Measurements from ENCODE around the gene CCL23.
"Not testable (repeated sequence)": the region's sequence is repeated elsewhere in the genome, so short reads cannot be mapped to it uniquely, and the experiment has no call there.

Gene CCL23

DNA sequence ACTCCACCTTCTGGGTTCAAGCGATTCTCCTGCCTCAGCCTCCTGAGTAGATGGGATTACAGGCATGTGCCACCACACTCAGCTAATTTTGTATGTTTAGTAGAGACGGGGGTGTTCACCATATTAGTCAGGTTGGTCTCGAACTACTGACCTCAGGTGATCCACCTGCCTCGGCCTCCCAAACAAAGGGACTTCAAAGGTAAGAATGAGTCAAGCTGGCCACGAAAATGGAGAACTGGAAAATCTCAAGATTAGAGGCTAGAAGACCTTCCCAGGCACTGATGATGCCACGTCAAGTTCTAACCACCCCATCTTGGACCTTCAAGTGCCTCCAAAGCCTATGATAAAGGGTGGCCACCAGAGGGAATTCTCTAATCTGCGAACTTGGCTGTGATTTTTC lies 15.1 kb downstream of the CCL23 start:
- no peak for DNase-seq (ENCODE audit: low spot score)

DNA sequence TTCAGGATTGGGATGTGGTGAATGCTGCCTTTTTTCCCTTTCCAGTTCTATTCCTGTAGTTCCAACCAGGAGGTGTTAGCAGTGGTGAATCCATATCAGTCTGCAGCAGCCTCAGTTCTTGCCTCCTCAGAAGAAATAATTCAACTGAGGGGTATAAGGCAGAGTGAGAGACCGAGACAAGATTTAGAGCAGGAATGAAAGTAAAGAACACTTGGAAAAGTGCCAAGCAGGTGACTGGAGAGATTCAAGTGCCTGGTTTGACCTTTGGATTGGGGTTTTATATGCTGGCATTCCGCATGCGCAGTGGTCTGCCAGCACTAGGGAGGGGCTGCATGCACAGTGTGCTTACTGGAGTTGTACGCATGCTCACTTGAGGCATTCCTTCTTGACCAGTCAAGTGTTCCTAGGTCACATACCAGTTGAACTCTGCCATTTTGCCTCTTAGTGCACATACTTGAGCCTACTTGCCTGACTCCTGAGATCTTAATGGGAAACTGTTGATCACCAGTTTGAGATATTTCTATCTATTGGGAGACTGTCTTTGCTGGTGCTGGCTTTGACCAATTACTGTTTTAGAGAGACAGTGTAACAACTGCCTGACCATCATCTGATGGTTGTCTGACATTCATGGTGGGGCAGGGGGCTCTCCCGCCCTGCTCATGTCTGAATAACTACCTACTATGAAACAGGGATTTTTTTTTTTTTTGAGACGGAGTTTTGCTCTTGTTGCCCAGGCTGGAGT lies 15.7 kb downstream of the CCL23 start:
- no peak for DNase-seq (ENCODE audit: low spot score)

DNA sequence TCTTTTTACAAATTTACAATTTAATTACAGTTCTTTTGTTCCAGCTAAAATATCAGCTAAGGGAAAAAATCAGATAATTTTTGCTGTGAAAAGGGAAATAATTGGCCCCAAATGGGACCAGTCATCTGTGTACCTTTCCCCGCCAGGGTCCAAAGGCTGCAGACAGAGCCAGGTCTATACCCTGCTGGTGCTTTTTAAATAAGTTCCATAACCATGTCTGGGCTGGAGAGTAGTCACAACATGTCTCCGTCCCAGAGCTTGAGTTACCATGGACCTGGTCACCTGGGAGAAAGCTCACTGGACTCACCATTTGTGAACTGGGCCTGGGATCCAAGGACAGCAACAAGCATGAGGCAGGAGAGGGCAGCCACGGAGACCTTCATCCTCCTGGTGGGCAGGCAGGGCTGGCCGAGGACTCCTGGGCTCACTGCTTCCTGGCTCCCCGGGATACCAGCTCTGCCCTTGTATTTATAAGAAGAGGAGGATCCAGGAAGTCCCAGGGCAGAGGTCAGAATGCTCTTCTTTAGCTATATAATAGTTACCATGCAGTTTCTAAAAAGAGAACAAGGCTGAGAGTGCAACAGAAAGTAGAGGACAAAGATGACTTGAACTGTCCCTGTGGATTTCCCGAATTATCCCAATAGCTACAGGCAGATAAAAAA lies 16.5 kb downstream of the CCL23 start, which contains the start of gene CCL15:
Gene CCL15, minus strand, starts transcription at position 444 of the 662 bp plus-strand sequence. Its CDS starts 61 bp downstream, at position 383.
- no peak for DNase-seq (ENCODE audit: low spot score)

- DNase-seq (ENCODE audit: low spot score) = no peak
Observed at GRCh38 chr17:36000732-36001109, 17.1 kb downstream of the CCL23 start.

- DNase-seq (ENCODE audit: low spot score) = no peak
Observed at GRCh38 chr17:35998756-35999155, 19.0 kb downstream of the CCL23 start.

GRCh38 chr17:35998018-35998545 lies 19.7 kb downstream of the CCL23 start:
- no peak for DNase-seq (ENCODE audit: low spot score)

- DNase-seq (ENCODE audit: low spot score) = not testable (repeated sequence)
Observed at GRCh38 chr17:35995346-35995745, 22.4 kb downstream of the CCL23 start.

- no peak for DNase-seq (ENCODE audit: low spot score)
Observed at GRCh38 chr17:35991075-35991474, 26.7 kb downstream of the CCL23 start.

GRCh38 chr17:35988164-35988563 lies 29.6 kb downstream of the CCL23 start:
- DNase-seq (ENCODE audit: low spot score) = no peak

DNA sequence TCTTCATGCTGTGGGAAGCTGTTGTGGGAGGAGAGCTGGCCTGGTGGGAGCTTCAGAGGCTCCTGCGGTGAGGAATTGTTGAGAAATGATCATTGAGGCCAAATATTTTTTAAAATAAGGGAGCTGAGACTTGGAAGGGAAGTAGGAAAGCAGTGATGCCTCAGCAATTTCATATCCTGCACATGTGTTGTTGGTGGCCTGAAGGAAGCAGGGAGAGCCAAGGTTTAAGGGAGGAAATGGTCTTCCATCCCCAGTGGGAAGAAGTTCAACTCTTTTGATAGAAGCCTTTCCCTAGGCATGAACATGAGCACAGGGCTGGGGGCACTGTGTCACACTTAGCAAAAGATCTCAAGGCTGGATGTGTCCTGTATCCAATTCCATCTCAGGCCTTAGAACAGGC lies 31.1 kb downstream of the CCL23 start, which contains the start of gene CCL14:
Gene CCL14, minus strand, starts transcription at position 87 of the 400 bp plus-strand sequence. Its CDS starts 80 bp downstream, at position 7.
- DNase-seq (ENCODE audit: low spot score) = no peak

DNA sequence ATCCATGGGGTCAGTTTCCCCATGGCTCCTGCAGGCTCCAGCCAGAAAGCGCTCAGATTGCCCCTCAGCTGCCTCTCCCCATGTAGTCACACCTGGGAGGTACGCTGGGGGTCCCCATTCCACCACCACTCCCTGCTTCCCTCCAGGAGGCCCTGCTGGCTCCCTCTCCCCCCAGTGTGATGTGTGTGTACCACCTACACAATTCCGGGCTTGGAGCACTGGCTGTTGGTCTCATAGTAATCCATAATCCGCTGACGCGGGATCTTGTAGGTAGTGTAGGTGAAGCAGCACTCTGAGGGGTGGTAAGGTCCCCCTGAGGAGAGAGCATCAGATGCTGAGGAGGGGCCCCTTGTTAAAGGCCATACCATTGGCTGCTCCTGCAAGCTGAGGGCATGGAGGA lies 33.6 kb downstream of the CCL23 start:
- no peak for DNase-seq (ENCODE audit: low spot score)

- no peak for DNase-seq (ENCODE audit: low spot score)
Observed at GRCh38 chr17:35982409-35983191, 35.2 kb downstream of the CCL23 start.

- DNase-seq (ENCODE audit: low spot score) = no peak
Observed at GRCh38 chr17:35981908-35982330, 35.9 kb downstream of the CCL23 start.

DNA sequence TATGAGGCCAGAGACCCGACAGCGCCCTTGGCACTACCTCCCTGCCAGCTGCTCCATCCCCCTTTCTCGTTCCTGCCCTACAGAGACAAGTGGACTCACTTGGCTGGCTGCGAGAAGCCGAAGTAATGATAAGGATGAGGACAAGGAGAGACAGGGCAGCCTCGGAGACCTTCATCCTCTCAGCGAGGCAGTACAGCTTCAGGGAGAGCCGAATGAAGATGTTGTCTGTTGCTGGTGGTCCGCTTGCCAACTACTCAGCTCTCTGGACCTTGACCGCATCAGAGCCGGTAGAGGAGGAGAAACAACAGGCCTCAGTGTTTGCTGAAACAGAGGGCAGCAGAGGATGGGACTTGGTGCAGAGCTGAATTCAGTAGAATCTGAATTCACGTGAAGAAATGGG lies 36.5 kb downstream of the CCL23 start, which contains the start of gene CCL16:
Gene CCL16, minus strand, starts transcription at position 252 of the 400 bp plus-strand sequence. Its CDS starts 77 bp downstream, at position 175.
- no peak for DNase-seq (ENCODE audit: low spot score)

GRCh38 chr17:35978346-35978745 lies 39.4 kb downstream of the CCL23 start:
- DNase-seq (ENCODE audit: low spot score) = no peak

DNA sequence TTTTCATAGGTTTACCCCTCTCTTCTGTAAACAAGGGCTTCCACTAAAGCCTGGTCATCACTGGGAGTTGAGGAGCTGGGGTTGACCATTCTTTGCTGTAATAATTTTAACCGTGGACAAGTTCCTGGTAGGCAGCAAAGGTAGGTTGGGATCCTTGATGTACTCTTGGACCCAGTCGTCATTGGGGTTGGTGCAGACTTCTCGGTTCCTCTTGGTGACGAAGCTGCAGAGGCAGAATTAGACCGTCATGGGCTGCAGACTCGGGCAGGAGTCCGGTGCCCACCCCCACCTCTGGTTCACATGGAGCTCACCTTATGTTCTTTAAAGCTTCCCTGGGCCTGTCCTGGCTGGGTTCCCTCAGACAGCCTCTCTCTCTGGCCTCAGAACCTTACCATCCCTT lies 40.3 kb downstream of the CCL23 start:
- DNase-seq (ENCODE audit: low spot score) = no peak

DNA sequence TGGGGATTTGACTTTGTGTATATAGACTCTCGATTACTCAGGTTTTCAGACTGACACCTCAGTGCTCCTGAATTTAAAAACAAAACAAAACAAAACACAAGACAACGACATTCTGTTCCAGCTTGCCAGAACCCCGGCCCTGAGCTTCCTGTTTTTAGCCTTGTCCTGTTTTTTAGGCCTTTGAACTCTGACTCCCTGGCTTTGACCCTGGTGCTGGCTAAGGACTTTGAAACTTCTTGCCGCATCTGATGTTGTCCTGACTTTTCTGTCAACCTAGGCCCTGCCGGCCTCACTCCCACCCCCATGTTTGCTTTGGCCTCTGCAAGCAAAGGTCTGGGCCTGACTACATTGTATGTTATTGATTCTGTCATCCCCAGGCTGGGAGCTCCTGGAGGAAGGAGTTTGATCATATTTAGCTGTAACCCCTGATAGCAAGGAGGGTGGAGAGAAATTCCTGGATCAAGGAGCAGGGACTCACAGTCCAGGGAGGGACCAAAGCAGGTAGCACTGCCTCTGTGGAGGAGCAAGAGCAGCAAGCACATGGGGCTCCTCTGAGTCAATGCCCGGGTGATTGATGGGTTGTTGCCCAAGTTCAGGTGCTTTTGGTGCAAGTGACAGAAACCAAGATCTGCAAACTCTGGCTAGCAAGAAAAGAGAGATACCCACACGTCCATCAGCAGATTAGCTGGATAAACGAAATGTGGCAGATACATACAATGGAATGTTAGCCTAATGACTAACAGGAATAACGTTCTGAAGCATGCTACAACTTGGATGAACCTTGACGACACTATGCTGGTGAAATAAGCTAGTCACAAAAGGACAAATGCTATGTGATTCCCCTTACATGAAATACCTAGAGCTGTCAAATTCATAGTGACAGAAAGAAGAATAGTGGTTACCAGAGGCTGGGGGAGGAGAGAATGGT lies 44.2 kb downstream of the CCL23 start:
- no peak for DNase-seq (ENCODE audit: low spot score)

- no peak for DNase-seq (ENCODE audit: low spot score)
Observed at GRCh38 chr17:35972945-35973332, 44.8 kb downstream of the CCL23 start.

DNA sequence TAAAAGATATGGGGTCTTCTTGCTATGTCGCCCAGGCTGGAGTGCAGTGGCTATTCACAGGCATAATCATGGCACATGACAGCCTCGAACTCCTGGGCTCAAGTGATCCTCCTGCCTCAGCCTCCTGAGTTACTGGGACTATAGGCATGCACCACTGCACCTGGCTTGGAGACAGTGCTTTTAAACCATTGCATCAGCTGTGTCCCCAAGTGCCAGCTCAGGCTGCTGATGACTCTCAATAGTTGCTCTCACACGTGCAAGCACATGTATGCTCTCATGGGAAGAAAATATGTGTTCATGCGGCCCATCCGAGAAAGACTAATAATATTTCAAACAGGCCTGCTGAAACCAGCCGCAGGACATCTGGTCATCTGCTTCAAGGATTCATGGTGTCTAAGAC lies 45.2 kb downstream of the CCL23 start:
- DNase-seq (ENCODE audit: low spot score) = no peak

- no peak for DNase-seq (ENCODE audit: low spot score)
Observed at GRCh38 chr17:35972066-35972465, 45.7 kb downstream of the CCL23 start.
